Right ventricle myocardium superior (tissue), 1 donor: ENCODE data around the gene GADD45B. TPM values are rescaled to one million over a fixed set of nuclear protein-coding genes. Genes with fewer than 3 reads are reported as not detected.
"Not testable (repeated sequence)": the region's sequence is repeated elsewhere in the genome, so short reads cannot be mapped to it uniquely, and the experiment has no call there.

Experiments
- ATAC-seq: fragments of 200-7000 bp; cut with Tn5 transposase; one replicate; pipeline ENCODE4 v1.9.1; 2020; ENCODE audit warnings: mild to moderate bottlenecking; ENCODE audit not compliant: poor library complexity
- DNase-seq: peaks from one replicate; pipeline ENCODE4 v3.0.0-alpha.2; 2020
- intact Hi-C: fragments of 100-400 bp; cut with DNase I; formaldehyde crosslinking; loops from one replicate; pipeline ENCODE4 v1.11.2; 2022
- total RNA-seq: library from RNA; stranded (reverse); fragmentation: NEBNext Ultra II Directional; extraction: Animal tissue kit (Norgen Biotek cat#: 25700); gene quantifications from one replicate; pipeline ENCODE4 v1.2.1, GENCODE V29; 2021
- donor health status: DM: no; HTN: yes; CAD: no; lungs with severe emphysema.

GADD45B gene
- total RNA-seq, 1 donor from 2014 or later: 42.1 TPM

DNA sequence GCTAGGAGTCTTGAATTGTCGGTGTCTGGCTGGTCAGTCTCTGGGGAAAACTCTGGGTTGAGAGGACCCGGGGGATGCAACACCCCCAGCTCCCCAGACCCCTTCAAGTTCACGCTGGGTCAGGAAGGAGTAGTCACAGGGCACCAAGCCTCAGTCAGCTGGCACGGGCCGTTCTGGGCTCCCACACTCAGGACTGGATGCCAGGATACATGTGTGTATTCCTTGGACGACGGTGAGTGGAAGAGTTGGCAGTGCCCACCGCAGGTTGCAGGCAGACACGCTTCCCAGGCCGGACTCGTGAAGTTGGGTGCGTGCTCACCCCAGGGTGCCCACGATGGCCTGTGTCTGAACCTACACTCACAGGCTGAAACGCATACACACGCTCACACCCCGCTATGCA is 5.5 kb downstream of the GADD45B start:
- intact Hi-C loops: no loop called here
- DNase-seq (peak; percentile 45), ATAC-seq (no peak)

- intact Hi-C loops: no loop called here
- ATAC-seq (no peak), DNase-seq (no peak)
These were observed 6.6 kb downstream of the GADD45B start for GRCh38 chr19:2482354-2483038.

- no peak for ATAC-seq
- intact Hi-C loops: no loop called here
- DNase-seq: no peak
These were observed 7.2 kb downstream of the GADD45B start for GRCh38 chr19:2483084-2483483.

DNA sequence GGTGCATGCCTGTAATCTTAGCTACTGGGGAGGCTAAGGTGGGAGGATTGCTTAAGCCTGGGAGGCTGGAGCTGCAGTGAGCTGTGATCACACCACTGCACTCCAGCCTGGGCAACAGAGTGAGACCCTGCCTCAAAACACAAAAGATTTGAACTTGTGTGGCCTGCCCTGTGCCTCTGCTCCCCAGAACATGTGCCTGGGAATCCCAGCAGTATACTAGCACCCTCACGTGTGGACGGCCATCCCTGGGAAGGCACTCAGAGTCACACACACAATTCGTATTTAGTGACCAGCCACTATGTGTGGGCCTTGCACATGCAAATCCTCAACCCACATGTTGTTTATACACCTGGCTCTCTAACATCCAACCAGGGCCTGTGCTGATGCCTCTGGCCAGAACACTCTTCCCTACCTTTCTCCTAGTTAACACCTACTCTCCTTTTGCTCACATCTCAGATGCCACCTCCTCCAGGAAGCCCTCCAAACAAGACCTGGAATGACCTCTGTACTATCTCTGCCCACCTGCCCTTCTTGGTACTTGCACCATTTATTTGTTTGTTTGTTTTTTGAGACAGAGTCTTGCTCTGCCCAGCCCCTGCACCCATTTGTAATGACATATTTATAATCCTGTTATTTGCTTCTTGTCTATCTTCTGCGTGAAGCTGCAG is 7.7 kb downstream of the GADD45B start:
- ATAC-seq (no peak), DNase-seq (no peak)
- intact Hi-C loops: no loop called here

- ATAC-seq: no peak
- intact Hi-C loops: no loop called here
- no peak for DNase-seq
These were observed 8.4 kb downstream of the GADD45B start for GRCh38 chr19:2484178-2484937.

GRCh38 chr19:2485428-2485827 is 9.5 kb downstream of the GADD45B start:
- intact Hi-C loops: no loop called here
- DNase-seq (no peak), ATAC-seq (no peak)

DNA sequence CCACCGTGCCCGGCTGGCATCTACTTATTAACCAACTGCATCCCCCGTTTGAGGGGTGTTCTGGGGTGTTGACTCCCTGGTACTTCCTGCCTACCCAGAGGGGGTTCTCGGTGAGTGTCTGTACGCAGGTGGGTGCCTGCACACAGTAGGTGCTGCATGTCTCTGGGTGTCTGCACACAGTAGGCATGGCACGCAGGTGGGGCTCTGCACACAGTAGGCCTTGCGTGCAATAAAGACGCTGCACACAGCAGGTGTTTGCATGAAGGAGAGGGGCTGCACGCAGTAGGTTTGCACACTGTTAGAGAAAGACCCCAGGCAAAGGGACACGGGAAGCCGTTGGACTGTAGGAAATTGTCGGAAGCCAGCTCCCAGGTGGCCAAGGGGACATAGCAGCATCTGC is 11.2 kb downstream of the GADD45B start:
- ATAC-seq: no peak
- DNase-seq: no peak
- intact Hi-C loops: no loop called here

- ATAC-seq (peak; percentile 6), DNase-seq (no peak)
- intact Hi-C loops: no loop called here
These were observed 11.9 kb downstream of the GADD45B start for GRCh38 chr19:2487842-2488241.

- peak; percentile 11 for ATAC-seq
- DNase-seq: no peak
- intact Hi-C loops: no loop called here
These were observed 12.5 kb downstream of the GADD45B start for GRCh38 chr19:2488405-2488941.

DNA sequence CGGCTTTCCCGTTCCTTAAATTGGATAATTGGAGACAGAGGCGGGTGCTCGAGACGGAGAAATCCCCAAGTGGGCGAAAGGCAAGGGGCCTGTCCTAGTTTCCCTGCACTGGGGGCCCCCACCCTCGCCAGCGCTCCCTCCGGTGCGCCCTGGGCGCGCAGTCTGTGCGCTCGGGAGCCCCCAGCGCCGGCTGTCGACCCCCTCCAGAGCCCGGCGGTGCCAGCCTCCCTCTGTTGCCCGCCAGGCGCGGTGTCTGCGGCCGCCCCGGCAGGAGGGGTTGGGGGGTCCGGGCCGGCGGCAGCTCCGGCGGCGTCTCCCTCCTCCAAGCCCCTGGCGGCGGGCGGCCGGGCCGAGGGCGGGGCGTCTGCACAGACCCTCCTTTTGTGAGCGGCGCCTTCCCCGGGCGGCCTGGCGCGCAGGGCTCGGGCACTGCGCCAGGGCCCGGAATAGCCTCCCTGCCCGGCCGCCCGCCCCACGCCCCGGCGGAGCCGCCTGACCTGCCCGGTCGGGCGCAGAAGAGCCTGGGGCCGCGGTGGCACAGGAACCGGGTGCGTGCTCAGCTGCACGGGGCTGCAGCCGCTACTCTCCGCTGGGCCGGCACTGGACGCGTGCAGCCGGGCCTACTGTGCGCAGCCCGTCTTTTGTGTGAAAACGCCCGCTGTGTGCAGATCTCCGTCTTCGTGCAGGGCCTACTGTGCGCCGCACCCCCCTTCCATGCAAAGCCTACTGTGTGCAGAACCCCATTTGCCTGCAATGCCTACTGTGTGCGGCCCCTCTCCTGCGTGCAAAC is 13.2 kb downstream of the GADD45B start:
- DNase-seq: peak; percentile 77
- peak; percentile 92 for ATAC-seq
- intact Hi-C loops: no loop called here

DNA sequence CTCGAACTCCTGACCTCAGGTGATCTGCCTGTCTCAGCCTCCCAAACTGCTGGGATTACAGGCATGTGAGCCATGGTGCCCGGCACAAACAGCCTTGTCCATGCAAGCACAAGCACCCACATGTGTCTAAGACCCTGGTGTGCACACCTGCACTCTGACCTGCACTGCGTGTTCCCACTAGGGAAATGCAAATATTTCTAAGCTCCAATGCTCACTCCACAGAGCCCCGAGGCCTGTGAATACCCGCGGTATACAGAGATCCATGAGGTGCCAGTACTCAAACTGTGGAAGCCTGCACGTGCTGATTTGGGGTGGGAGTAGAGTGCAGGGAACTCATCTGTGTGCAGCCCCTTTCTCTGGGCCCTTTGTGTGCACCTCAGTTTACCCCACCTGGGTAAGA is 14.7 kb downstream of the GADD45B start:
- intact Hi-C loops: loop anchor here (5.0 kb wide), 1 partner anchor 52 kb away; no protein-coding TSS in a partner anchor
- DNase-seq (no peak), ATAC-seq (no peak)

DNA sequence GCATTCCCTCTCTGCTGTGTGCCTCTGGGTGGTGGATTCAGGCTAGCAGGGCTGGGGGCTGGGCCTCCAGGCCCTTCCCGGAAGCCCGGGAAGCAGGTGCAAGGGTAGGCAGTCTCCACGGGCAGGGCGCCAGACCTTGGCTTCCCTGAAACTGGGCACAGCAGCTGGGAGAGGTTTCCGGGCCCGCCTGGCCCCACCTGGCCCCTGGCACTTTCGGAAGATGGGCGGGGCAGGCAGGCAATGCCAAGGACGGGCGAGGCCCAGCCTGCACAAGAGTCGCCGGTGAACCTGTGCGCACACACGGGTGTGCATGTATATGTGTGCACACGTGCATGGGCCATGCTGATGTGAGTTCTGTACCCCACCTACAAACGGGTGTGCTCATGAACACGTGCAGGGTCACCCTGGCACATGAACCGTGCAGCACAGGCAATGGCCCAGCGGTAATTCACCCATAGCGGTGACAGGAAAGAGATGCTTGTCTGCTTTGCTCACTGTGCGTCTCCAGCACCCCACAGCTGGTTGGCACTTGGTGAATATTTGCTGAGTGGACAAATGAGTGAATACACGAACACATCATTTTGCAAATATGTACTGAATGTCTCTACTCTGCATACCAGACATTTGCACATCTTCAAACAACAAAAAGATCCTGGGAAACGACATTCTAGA is 15.3 kb downstream of the GADD45B start:
- intact Hi-C loops: loop anchor here (5.0 kb wide), 1 partner anchor 51 kb away; no protein-coding TSS in a partner anchor
- no peak for ATAC-seq
- no peak for DNase-seq

GRCh38 chr19:2492870-2493269 is 16.9 kb downstream of the GADD45B start:
- intact Hi-C loops: loop anchor here (5.0 kb wide), 1 partner anchor 49 kb away; no protein-coding TSS in a partner anchor
- ATAC-seq: no peak
- no peak for DNase-seq

DNA sequence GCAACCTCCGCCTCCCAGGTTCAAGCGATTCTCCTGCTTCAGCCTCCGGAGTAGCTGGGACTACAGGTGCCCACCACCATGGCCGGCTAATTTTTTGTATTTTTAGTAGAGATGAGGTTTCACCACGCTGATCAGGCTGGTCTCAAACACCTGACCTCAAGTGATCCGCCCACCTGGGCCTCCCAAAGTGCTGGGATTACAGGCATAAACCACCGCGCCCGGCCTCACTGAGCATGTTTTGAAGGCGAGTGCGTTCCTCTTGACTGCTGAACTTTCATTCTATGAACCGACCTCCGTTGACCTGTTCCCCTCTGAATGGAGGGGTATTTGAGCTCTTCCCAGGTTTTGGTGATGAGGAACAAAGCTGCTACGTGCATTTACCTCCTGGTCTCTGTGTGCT is 17.5 kb downstream of the GADD45B start:
- not testable (repeated sequence) for ATAC-seq, DNase-seq
- intact Hi-C loops: loop anchor here (5.0 kb wide), 1 partner anchor 49 kb away; no protein-coding TSS in a partner anchor

DNA sequence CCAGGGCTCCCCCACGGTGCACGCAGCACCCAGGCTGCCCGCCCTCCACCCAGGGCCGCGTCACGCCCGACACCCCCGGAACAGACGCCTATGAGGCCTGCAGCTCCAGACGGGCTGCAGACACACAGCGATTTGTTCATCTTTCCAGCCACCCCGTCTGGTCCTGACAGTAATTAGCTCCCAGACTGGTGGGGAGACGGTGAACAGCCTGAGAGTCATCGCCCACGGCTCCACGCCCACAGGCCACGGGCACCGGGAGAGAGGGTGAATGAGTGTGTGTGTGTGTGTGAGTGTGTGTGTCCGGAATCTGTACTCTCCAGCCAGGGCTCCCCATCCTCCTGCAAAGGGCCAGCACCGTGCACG is 18.1 kb downstream of the GADD45B start:
- intact Hi-C loops: loop anchor here (5.0 kb wide), 1 partner anchor 48 kb away; no protein-coding TSS in a partner anchor
- no peak for ATAC-seq
- no peak for DNase-seq

GRCh38 chr19:2494447-2495129 is 18.7 kb downstream of the GADD45B start:
- intact Hi-C loops: loop anchor here (5.0 kb wide), 1 partner anchor 48 kb away; no protein-coding TSS in a partner anchor
- peak; percentile 75 for ATAC-seq
- DNase-seq: peak; percentile 89

- DNase-seq: peak; percentile 89
- ATAC-seq: peak; percentile 94
- intact Hi-C loops: no loop called here
These were observed 19.3 kb downstream of the GADD45B start for GRCh38 chr19:2495130-2495641.
